Thyroid gland (tissue), 4 donors: Measurements from ENCODE around the gene ADAM12. TPM values are rescaled to one million over a fixed set of nuclear protein-coding genes. Genes with fewer than 3 reads are reported as not detected.

Source experiments
- DNase-seq, 2 donors: peaks; one replicate each; pipeline ENCODE4 v3.0.0-alpha.2; 2019
- H3K27ac ChIP-seq, 3 donors: fragments of 200-600 bp; sonication (generic); 1 replicate in 2 of 3; 2 replicates in 1 of 3; pipeline ENCODE4 v1.5.1; 2016 to 2019; ENCODE audit warnings: mild to moderate bottlenecking in 1 of 3, moderate library complexity in 1 of 3
- H3K27me3 ChIP-seq: fragments of 200-600 bp; sonication (generic); one replicate; pipeline ENCODE4 v1.5.1; 2019
- H3K36me3 ChIP-seq, 2 donors: fragments of 200-600 bp; sonication (generic); one replicate each; pipeline ENCODE4 v1.5.1; 2016 to 2019
- H3K4me1 ChIP-seq, 2 donors: fragments of 200-600 bp; sonication (generic); one replicate each; pipeline ENCODE4 v1.5.1; 2017 to 2019
- H3K4me3 ChIP-seq, 3 donors: fragments of 200-600 bp; sonication (generic); replicated peaks in 1 of 3; 1 replicate in 2 of 3; 2 replicates in 1 of 3; pipeline ENCODE4 v1.5.1; 2016; ENCODE audit warnings: mild to moderate bottlenecking in 1 of 3
- H3K9me3 ChIP-seq: fragments of 200-600 bp; sonication (generic); one replicate; pipeline ENCODE4 v1.5.1; 2017
- CTCF ChIP-seq, 6 experiments: fragments of 200-600 bp in 3 of 6; fragments of 450-650 bp in 3 of 6; sonication (generic) in 3 of 6; IDR thresholded peaks; one replicate each; pipeline ENCODE4 v1.5.1; 2016 to 2019; ENCODE audit warnings: antibody characterized with exemption in 6 of 6, mild to moderate bottlenecking in 2 of 6, inconsistent platforms in 1 of 6, moderate library complexity in 1 of 6
- POLR2A ChIP-seq, 2 donors: fragments of 450-650 bp; IDR thresholded peaks; one replicate each; pipeline ENCODE4 v1.6.1; 2017; ENCODE audit warnings: antibody characterized with exemption in 2 of 2, mild to moderate bottlenecking in 2 of 2, moderate library complexity in 1 of 2
- WGBS, 2 donors: methylation state at CpG; one replicate each; pipeline ENCODE4 v1.1.5; 2017; 5-methylcytosine and 5-hydroxymethylcytosine counted together
- intact Hi-C: fragments of 100-400 bp; cut with DNase I; formaldehyde crosslinking; loops from one replicate; pipeline ENCODE4 v1.15.1; 2023
- total RNA-seq, 4 donors: library from RNA; depleted of rRNA; stranded (reverse); fragments of >200 nt; gene quantifications; one replicate each; pipeline ENCODE4 v1.2.3, GENCODE V29; 2016

ADAM12 gene
- total RNA-seq, 4 donors from 2014 or later: 0.20 to 0.94 (median 0.63) TPM

GRCh38 chr10:126270111-126270510 lies 118.2 kb downstream of the ADAM12 start:
- no peak overlapping the region for H3K27ac ChIP-seq
- no peaks in the 10 kb centered on the region for H3K4me1 ChIP-seq
- H3K36me3 ChIP-seq: no peaks in the 10 kb centered on the region
- TF ChIP-seq CTCF (IDR thresholded peaks at IDR 0.05) (no peak), POLR2A (IDR thresholded peaks at IDR 0.05) (no peak)
- no peaks in the 10 kb centered on the region for H3K27me3 ChIP-seq
- intact Hi-C loops: no loop called here
- 91 to 92% methylated on average over 5 of the region's 5 CpGs for WGBS, 2 donors
- no peaks in the 10 kb centered on the region for H3K9me3 ChIP-seq
- H3K4me3 ChIP-seq: no peak overlapping the region
- DNase-seq: no peak

- Histone ChIP-seq H3K27ac (no peak overlapping the region), H3K4me3 (no peak overlapping the region), H3K4me1 (peaks cover 0 to under 1% of the 10 kb centered on the region in 2 donors), H3K9me3 (no peaks in the 10 kb centered on the region), H3K36me3 (no peaks in the 10 kb centered on the region), H3K27me3 (no peaks in the 10 kb centered on the region)
- no peak for DNase-seq
- TF ChIP-seq CTCF (IDR thresholded peaks at IDR 0.05): no peak
- TF ChIP-seq POLR2A (IDR thresholded peaks at IDR 0.05): no peak
- 82 to 83% methylated on average over 12 of the region's 12 CpGs for WGBS, 2 donors
- intact Hi-C loops: no loop called here
These were observed 120.0 kb downstream of the ADAM12 start for GRCh38 chr10:126268013-126268920.

- H3K36me3 ChIP-seq: no peaks in the 10 kb centered on the region
- H3K9me3 ChIP-seq: no peaks in the 10 kb centered on the region
- intact Hi-C loops: no loop called here
- H3K27ac ChIP-seq: no peak overlapping the region
- H3K4me3 ChIP-seq: no peak overlapping the region
- no peak for DNase-seq
- no peak for TF ChIP-seq CTCF (IDR thresholded peaks at IDR 0.05)
- peaks cover 7 to 11% of the 10 kb centered on the region in 2 donors for H3K4me1 ChIP-seq
- WGBS, 2 donors: 55 to 66% methylated on average over 14 of the region's 14 CpGs
- H3K27me3 ChIP-seq: no peaks in the 10 kb centered on the region
These were observed 123.9 kb downstream of the ADAM12 start for GRCh38 chr10:126264102-126265018.

GRCh38 chr10:126263006-126263676 lies 125.1 kb downstream of the ADAM12 start:
- 36 to 37% methylated on average over 4 of the region's 4 CpGs for WGBS, 2 donors
- Histone ChIP-seq H3K9me3 (no peaks in the 10 kb centered on the region), H3K27ac (no peak overlapping the region), H3K27me3 (no peaks in the 10 kb centered on the region), H3K4me3 (no peak overlapping the region), H3K4me1 (peaks cover 7 to 11% of the 10 kb centered on the region in 2 donors), H3K36me3 (no peaks in the 10 kb centered on the region)
- intact Hi-C loops: no loop called here
- peak in 1 of 2 donors; percentile 5 for DNase-seq
- TF ChIP-seq POLR2A (IDR thresholded peaks at IDR 0.05): no peak
- peak in 2 of 6 experiments; percentile 7 to 15 for TF ChIP-seq CTCF (IDR thresholded peaks at IDR 0.05)
